Osteoblast (primary cell): Measurements from ENCODE around the gene N4BP3. TPM values are rescaled to one million over a fixed set of nuclear protein-coding genes. Genes with fewer than 3 reads are reported as not detected.

Experiments used
- DNase-seq: peaks from one replicate; pipeline ENCODE4 v3.0.0; 2011; ENCODE audit warnings: low spot score, mixed read lengths; ENCODE audit not compliant: insufficient read length; ENCODE audit errors: missing footprints
- H2AFZ ChIP-seq: 2 replicates; pipeline ENCODE4 v1.6.0; 2011; ENCODE audit warnings: mild to moderate bottlenecking, low read length
- H3K27ac ChIP-seq: 2 replicates; pipeline ENCODE4 v1.5.1; 2011; ENCODE audit warnings: mild to moderate bottlenecking, low read depth, low read length, moderate library complexity
- H3K27me3 ChIP-seq: 2 replicates; pipeline ENCODE4 v1.6.0; 2012; ENCODE audit warnings: mild to moderate bottlenecking, control low read depth, inconsistent platforms, low read length, moderate library complexity; ENCODE audit not compliant: insufficient read depth
- H3K36me3 ChIP-seq: 2 replicates; pipeline ENCODE4 v1.5.1; 2011; ENCODE audit warnings: mild to moderate bottlenecking, low read length, control low read depth, moderate library complexity; ENCODE audit not compliant: insufficient read depth
- H3K4me1 ChIP-seq: 2 replicates; pipeline ENCODE4 v1.5.1; 2011; ENCODE audit warnings: mild to moderate bottlenecking, low read length, control low read depth, moderate library complexity; ENCODE audit not compliant: insufficient read depth
- H3K4me2 ChIP-seq: 2 replicates; pipeline ENCODE4 v1.6.0; 2011; ENCODE audit warnings: mild to moderate bottlenecking, low read length; ENCODE audit not compliant: insufficient read depth
- H3K4me3 ChIP-seq: fragments of 200-600 bp; sonication (generic); 3 replicates; pipeline ENCODE4 v1.5.1; 2012; ENCODE audit warnings: mild to moderate bottlenecking, low read length, inconsistent platforms; ENCODE audit not compliant: insufficient read depth
- H3K79me2 ChIP-seq: 2 replicates; pipeline ENCODE4 v1.6.0; 2012; ENCODE audit warnings: mild to moderate bottlenecking, low read length, control low read depth, inconsistent platforms; ENCODE audit not compliant: insufficient read depth
- H3K9me3 ChIP-seq: 2 replicates; pipeline ENCODE4 v1.5.1; 2011; ENCODE audit warnings: low read depth, low read length, control low read depth
- H4K20me1 ChIP-seq: 2 replicates; pipeline ENCODE4 v1.6.0; 2012; ENCODE audit warnings: mild to moderate bottlenecking, low read length, control low read depth; ENCODE audit not compliant: insufficient read depth
- total RNA-seq: library from RNA; depleted of rRNA; stranded (reverse); fragments of >200 nt; gene quantifications from 2 replicates; pipeline ENCODE4 v1.2.3, GENCODE V29; 2012
- TF ChIP-seq, protein P1 (sequence below): IDR thresholded peaks from 2 replicates; pipeline ENCODE4 v1.5.1; 2011; ENCODE audit warnings: mild to moderate bottlenecking, low read depth, low read length, moderate library complexity; ENCODE audit errors: extremely low read depth

Gene N4BP3
- total RNA-seq, 1 donor = under 0.01 TPM

GRCh38 chr5:178115136-178115813 is 1.9 kb downstream of the N4BP3 start:
- peak; percentile 86 for DNase-seq

GRCh38 chr5:178115814-178116142 is 2.4 kb downstream of the N4BP3 start:
- Histone ChIP-seq H3K4me3 (no peak overlapping the region), H3K27me3 (peaks cover 44% of the 10 kb centered on the region), H3K9me3 (peaks cover 2% of the 10 kb centered on the region), H2AFZ (no peak overlapping the region), H3K79me2 (no peaks in the 10 kb centered on the region), H3K27ac (no peak overlapping the region), H3K4me1 (no peaks in the 10 kb centered on the region), H3K36me3 (no peaks in the 10 kb centered on the region), H4K20me1 (no peaks in the 10 kb centered on the region), H3K4me2 (no peak overlapping the region)
- TF ChIP-seq, protein P1, sequence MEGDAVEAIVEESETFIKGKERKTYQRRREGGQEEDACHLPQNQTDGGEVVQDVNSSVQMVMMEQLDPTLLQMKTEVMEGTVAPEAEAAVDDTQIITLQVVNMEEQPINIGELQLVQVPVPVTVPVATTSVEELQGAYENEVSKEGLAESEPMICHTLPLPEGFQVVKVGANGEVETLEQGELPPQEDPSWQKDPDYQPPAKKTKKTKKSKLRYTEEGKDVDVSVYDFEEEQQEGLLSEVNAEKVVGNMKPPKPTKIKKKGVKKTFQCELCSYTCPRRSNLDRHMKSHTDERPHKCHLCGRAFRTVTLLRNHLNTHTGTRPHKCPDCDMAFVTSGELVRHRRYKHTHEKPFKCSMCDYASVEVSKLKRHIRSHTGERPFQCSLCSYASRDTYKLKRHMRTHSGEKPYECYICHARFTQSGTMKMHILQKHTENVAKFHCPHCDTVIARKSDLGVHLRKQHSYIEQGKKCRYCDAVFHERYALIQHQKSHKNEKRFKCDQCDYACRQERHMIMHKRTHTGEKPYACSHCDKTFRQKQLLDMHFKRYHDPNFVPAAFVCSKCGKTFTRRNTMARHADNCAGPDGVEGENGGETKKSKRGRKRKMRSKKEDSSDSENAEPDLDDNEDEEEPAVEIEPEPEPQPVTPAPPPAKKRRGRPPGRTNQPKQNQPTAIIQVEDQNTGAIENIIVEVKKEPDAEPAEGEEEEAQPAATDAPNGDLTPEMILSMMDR = no peak
- peak; percentile 74 for DNase-seq

More at GRCh38 chr5:178115136-178115813, 1.9 kb downstream of the N4BP3 start:
- no peak overlapping the region for H3K4me3 ChIP-seq
- H3K4me1 ChIP-seq = no peaks in the 10 kb centered on the region
- H4K20me1 ChIP-seq = no peaks in the 10 kb centered on the region
- H3K9me3 ChIP-seq = peaks cover 2% of the 10 kb centered on the region
- H3K4me2 ChIP-seq = no peak overlapping the region
- no peak overlapping the region for H2AFZ ChIP-seq
- no peaks in the 10 kb centered on the region for H3K79me2 ChIP-seq
- no peak overlapping the region for H3K27ac ChIP-seq
- H3K36me3 ChIP-seq = no peaks in the 10 kb centered on the region
- H3K27me3 ChIP-seq = peaks cover 44% of the 10 kb centered on the region
- TF ChIP-seq, protein P1 = no peak

- no peak overlapping the region for H3K4me2 ChIP-seq
- peaks cover 2% of the 10 kb centered on the region for H3K9me3 ChIP-seq
- TF ChIP-seq, protein P1 = no peak
- no peaks in the 10 kb centered on the region for H3K36me3 ChIP-seq
- peak; percentile 58 for DNase-seq
- H3K4me1 ChIP-seq = no peaks in the 10 kb centered on the region
- H3K27me3 ChIP-seq = peaks cover 44% of the 10 kb centered on the region
- H3K79me2 ChIP-seq = no peaks in the 10 kb centered on the region
- no peaks in the 10 kb centered on the region for H4K20me1 ChIP-seq
- no peak overlapping the region for H2AFZ ChIP-seq
- H3K4me3 ChIP-seq = no peak overlapping the region
- H3K27ac ChIP-seq = no peak overlapping the region
These were observed 3.0 kb downstream of the N4BP3 start for GRCh38 chr5:178116143-178116885.
